Mucosa of descending colon (tissue), 3 donors: Measurements from ENCODE around the gene OBSCN. TPM values are rescaled to one million over a fixed set of nuclear protein-coding genes. Genes with fewer than 3 reads are reported as not detected.
"Not testable (repeated sequence)": the region's sequence is repeated elsewhere in the genome, so short reads cannot be mapped to it uniquely, and the experiment has no call there.

Experiments used
- ATAC-seq: fragments of 200-7000 bp; cut with Tn5 transposase; one replicate; pipeline ENCODE4 v1.9.1; 2020; ENCODE audit warnings: mild to moderate bottlenecking, moderate library complexity
- DNase-seq, 3 donors: peaks; one replicate each; pipeline ENCODE4 v3.0.0-alpha.2; 2020
- H3K36me3 ChIP-seq: fragments of 200-600 bp; one replicate; pipeline ENCODE4 v1.8.0; 2021; ENCODE audit warnings: low read depth, mild to moderate bottlenecking
- H3K4me1 ChIP-seq: fragments of 200-600 bp; one replicate; pipeline ENCODE4 v1.8.0; 2021; ENCODE audit warnings: low read depth, mild to moderate bottlenecking
- H3K4me3 ChIP-seq: fragments of 200-600 bp; one replicate; pipeline ENCODE4 v1.8.0; 2021; ENCODE audit warnings: mild to moderate bottlenecking
- H3K9me3 ChIP-seq: fragments of 200-600 bp; one replicate; pipeline ENCODE4 v1.8.0; 2021; ENCODE audit warnings: mild to moderate bottlenecking
- intact Hi-C, 2 donors: fragments of 100-400 bp; cut with DNase I in 1 of 2; cut with micrococcal nuclease in 1 of 2; formaldehyde crosslinking; loops; one replicate each; pipeline versions ENCODE4 v1.11.0 to v1.11.1; 2022; cut with DNase I, micrococcal nuclease
- total RNA-seq, 3 donors: library from RNA; stranded (reverse); fragmentation: NEBNext Ultra II Directional in 2 of 3; extraction: Animal tissue kit (Norgen Biotek cat#: 25700) in 2 of 3; gene quantifications; one replicate each; pipeline versions ENCODE4 v1.2.1 to v1.2.4, GENCODE V29; 2021 to 2023
- TF ChIP-seq, protein P1 (sequence below): fragments of 200-600 bp; IDR thresholded peaks from one replicate; pipeline ENCODE4 v1.8.0; 2022; ENCODE audit warnings: antibody characterized with exemption, mild to moderate bottlenecking
- donor health status: DM: no; HTN: no; CAD: no; lungs with moderate emphysema.
- donor health status: DM: no; HTN: no; CAD: no.
- donor health status: DM: no; HTN: yes; CAD: no.

The OBSCN gene
- total RNA-seq, 3 donors from 2014 or later = 4.2 to 30.9 (median 7.5) TPM

DNA sequence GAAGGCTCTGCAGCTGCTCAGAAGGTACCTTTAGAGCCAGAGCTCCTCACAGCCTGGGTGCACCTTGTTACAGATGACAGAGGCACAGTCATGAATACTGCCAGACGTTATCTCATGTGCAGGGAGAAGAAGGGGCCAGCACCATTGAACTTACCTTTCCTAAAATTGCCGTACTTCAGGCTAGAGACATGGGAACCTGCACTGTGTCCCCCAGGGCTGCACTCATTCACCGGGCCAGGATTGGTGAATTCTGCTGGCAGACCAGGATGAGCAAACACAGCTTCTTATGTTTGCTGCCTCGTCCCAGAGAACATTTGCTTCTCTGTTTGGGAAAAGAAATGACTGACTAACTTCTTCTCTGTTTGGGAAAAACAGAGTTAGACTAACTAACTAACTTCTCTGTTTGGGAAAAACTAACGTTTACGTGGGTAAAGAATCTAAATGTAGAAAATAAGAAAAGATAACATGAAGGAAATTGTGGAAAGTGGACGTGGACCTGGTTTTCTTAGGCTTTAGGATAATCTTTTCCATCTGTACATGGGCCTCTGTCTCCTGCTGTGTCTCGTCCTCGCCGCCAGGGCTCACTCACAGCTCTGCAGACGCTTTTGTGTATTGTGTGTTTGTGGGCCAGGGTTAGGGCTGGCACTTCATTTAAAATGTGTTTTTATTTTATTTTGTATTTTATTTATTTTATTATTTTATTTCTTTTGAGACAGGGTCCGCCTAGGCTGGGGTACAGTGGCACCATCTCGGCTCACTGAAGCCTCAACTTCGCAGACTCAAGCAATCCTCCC is 9.9 kb downstream of the OBSCN start:
- H3K36me3 ChIP-seq = no peaks in the 10 kb centered on the region
- no peak for ATAC-seq
- intact Hi-C loops = no loop called here

DNA sequence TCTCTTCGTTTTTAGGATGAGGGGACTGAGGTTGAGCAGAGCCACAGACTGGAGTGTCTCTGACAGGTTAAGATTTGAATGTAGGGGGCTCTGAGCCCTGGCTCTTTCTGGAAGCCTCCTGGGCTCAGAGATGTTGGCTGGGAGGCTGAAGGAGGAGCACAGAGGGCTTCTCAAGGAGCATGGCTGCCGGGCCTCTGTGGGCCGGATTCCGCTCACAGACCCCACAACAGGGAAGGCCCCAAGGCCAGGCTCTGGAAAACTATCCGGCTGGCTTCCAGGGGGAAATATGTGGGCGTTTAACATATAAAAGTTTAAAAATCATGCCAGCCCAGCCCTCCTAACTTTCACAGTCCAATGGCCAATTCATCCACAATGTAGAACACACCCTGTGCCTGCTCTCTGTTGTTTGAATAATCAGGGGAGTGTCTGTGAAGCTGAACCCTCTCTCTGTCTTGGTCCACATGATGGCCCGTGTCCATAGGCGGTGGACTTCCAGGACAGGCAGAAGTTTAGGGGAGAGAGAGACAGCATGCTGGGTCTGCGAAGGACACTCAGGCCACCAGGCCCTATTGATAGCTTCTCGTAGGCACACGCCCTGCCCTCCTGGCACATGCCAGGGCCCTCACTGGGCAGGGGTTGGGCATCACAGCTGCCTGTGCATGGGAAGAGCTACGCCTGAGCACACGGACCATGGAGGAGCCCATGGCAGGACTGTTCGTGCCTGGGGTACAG is 10.8 kb downstream of the OBSCN start:
- no peak overlapping the region for H3K4me3 ChIP-seq
- H3K9me3 ChIP-seq = no peaks in the 10 kb centered on the region
- ATAC-seq = no peak
- no peaks in the 10 kb centered on the region for H3K4me1 ChIP-seq
- intact Hi-C loops = no loop called here
- no peak for DNase-seq
- no peaks in the 10 kb centered on the region for H3K36me3 ChIP-seq
- TF ChIP-seq, protein P1, sequence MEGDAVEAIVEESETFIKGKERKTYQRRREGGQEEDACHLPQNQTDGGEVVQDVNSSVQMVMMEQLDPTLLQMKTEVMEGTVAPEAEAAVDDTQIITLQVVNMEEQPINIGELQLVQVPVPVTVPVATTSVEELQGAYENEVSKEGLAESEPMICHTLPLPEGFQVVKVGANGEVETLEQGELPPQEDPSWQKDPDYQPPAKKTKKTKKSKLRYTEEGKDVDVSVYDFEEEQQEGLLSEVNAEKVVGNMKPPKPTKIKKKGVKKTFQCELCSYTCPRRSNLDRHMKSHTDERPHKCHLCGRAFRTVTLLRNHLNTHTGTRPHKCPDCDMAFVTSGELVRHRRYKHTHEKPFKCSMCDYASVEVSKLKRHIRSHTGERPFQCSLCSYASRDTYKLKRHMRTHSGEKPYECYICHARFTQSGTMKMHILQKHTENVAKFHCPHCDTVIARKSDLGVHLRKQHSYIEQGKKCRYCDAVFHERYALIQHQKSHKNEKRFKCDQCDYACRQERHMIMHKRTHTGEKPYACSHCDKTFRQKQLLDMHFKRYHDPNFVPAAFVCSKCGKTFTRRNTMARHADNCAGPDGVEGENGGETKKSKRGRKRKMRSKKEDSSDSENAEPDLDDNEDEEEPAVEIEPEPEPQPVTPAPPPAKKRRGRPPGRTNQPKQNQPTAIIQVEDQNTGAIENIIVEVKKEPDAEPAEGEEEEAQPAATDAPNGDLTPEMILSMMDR = no peak

More for the DNA sequence above, 9.9 kb downstream of the OBSCN start:
- DNase-seq = no peak
- Histone ChIP-seq H3K4me3 (no peak overlapping the region), H3K9me3 (no peaks in the 10 kb centered on the region), H3K4me1 (no peaks in the 10 kb centered on the region)
- TF ChIP-seq, protein P1 = no peak

DNA sequence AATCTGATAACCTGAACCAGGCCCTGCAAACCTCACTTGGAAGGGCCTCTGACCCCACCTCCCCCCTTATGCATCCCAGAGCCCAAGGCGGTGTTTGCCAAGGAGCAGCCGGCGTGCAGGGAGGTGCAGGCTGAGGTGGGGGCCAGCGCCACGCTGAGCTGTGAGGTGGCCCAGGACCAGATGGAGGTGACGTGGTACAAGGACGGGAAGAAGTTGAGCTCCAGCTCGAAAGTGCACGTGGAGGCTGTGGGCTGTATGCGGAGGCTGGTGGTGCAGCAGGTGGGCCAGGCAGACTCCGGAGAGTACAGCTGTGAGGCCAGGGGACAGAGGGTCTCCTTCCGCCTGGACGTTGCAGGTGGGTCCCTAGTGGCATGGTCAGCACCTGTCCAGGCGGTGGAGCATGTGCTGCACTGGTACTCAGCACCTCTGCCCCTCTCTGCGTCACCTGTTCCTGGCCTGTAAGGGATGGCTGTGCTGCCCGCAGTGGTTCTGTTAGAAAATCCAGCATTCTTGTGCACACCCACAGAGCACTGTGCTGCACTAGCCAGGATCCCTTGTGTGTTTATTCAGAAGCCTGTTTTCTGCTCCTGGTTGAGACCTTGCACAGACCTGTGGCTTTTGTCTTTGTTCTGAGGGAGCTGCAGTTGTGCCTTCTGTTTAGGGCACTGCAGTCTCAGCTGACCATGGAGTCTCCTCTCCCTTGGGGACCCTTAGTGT is 11.6 kb downstream of the OBSCN start:
- no peaks in the 10 kb centered on the region for H3K4me1 ChIP-seq
- TF ChIP-seq, protein P1 = no peak
- ATAC-seq (no peak), DNase-seq (no peak)
- no peaks in the 10 kb centered on the region for H3K36me3 ChIP-seq
- intact Hi-C loops = no loop called here
- H3K9me3 ChIP-seq = peaks cover 2% of the 10 kb centered on the region
- H3K4me3 ChIP-seq = no peak overlapping the region

DNA sequence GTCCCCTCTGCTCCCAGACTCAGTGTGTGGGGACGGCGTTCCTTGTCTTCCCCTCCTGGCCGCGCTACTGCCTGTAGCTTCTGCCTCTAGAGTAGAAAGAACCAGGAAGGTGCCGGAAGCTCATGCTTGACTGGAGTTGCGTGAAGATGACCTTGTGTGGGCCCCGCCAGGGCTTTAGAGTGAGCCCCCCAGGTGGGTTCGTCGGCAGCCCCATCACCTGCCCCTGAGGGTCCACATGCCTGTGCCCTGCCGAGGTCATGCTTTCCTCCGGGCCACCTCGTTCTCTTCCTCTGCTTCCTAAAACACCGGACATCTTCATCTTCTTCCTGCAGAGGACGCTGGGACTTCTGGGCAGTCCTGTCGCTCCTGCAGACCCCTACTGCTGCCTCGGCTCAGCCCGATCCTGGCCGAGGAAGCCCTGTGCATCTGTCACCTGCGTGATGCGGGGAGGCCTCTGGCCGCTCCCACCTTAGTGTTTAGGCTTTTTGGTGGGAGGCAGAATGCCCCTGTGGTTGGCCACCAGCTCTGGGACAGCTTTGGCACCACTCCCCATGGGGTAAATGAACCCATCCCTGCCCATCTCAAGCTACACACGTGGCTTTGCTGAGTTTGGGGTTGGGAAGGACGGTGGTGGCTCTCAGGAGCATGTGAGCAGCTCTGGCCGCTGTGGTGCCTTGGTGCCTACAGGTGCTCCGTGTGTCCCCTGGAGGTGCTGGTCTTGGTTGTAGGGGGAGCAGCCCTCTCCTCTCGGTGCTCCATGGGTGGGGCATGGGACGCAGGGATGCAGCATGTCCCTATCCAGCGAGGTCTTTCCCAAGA is 12.3 kb downstream of the OBSCN start:
- DNase-seq = no peak
- H3K4me3 ChIP-seq = no peak overlapping the region
- no peaks in the 10 kb centered on the region for H3K4me1 ChIP-seq
- intact Hi-C loops = no loop called here
- ATAC-seq = no peak
- no peaks in the 10 kb centered on the region for H3K36me3 ChIP-seq
- TF ChIP-seq, protein P1 = no peak
- H3K9me3 ChIP-seq = peaks cover 9% of the 10 kb centered on the region

DNA sequence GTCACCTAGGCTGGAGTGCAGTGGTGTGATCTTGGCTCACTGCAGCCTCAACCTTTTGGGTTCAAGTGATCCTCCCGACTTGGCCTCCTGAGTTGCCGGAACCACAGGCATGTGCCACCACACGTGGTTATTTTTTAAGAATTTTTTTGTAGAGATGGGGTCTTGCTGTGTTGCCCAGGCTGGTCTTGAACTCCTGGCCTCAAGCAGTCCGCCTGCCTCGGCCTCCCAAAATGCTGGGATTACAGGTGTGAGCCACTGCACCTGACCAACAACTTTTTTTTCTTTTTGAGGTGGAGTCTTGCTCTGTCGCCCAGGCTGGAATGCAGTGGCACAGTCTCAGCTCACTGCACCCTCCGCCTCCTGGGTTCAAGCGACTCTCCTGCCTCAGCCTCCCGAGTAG is 13.3 kb downstream of the OBSCN start:
- H3K36me3 ChIP-seq, intact Hi-C loops: not testable (repeated sequence)

More for the DNA sequence above, 13.3 kb downstream of the OBSCN start:
- ATAC-seq, H3K9me3 ChIP-seq, DNase-seq, H3K4me1 ChIP-seq, H3K4me3 ChIP-seq: not testable (repeated sequence)
